H1 (cell line): ENCODE results near the gene SRPX. TPM values are rescaled to one million over a fixed set of nuclear protein-coding genes. Genes with fewer than 3 reads are reported as not detected.

ENCODE experiments used
- CTBP2 ChIP-seq: IDR thresholded peaks from 2 replicates; pipeline ENCODE4 v1.7.0; 2011; ENCODE audit warnings: borderline replicate concordance, mild to moderate bottlenecking, moderate library complexity, mixed read lengths, low read length; ENCODE audit not compliant: insufficient read depth, insufficient read length
- EP300 ChIP-seq, 2 experiments: IDR thresholded peaks; 1 replicate in 1 of 2; 2 replicates in 1 of 2; pipeline ENCODE4 v1.6.1; 2011 to 2012; ENCODE audit warnings: low read depth in 2 of 2, low read length in 2 of 2, mild to moderate bottlenecking in 2 of 2, borderline replicate concordance in 1 of 2, inconsistent platforms in 1 of 2, moderate library complexity in 1 of 2
- NANOG ChIP-seq: IDR thresholded peaks from 2 replicates; pipeline ENCODE4 v1.6.1; 2011; ENCODE audit warnings: low read length, low read depth, mild to moderate bottlenecking, inconsistent platforms; ENCODE audit not compliant: insufficient read depth, poor library complexity, severe bottlenecking
- polyA plus RNA-seq, 7 experiments: library from polyadenylated mRNA; depleted of rRNA in 3 of 7; stranded (reverse) in 5 of 7; unstranded in 2 of 7; fragments of >200 nt in 5 of 7; fragments of 200-250 nt in 2 of 7; gene quantifications; 1 replicate in 5 of 7; 2 replicates in 1 of 7; 4 replicates in 1 of 7; pipeline versions ENCODE4 v1.2.1 to v1.2.3, GENCODE V29; 2011 to 2013; ENCODE audit warnings: missing spikeins in 2 of 7, mixed read lengths in 2 of 7
- total RNA-seq: library from RNA; stranded (reverse); fragmentation: NEBNext Ultra II Directional; extraction: Animal tissue kit (Norgen Biotek cat#: 25700); gene quantifications from 2 replicates; pipeline ENCODE4 v1.2.1, GENCODE V29; 2021

The SRPX gene
- total and polyA plus RNA-seq, 2 of the 8 experiments (the other 6 are each of a cell fraction or from before 2014, with no cell fraction given), result 7.6 to 10.4 TPM

DNA sequence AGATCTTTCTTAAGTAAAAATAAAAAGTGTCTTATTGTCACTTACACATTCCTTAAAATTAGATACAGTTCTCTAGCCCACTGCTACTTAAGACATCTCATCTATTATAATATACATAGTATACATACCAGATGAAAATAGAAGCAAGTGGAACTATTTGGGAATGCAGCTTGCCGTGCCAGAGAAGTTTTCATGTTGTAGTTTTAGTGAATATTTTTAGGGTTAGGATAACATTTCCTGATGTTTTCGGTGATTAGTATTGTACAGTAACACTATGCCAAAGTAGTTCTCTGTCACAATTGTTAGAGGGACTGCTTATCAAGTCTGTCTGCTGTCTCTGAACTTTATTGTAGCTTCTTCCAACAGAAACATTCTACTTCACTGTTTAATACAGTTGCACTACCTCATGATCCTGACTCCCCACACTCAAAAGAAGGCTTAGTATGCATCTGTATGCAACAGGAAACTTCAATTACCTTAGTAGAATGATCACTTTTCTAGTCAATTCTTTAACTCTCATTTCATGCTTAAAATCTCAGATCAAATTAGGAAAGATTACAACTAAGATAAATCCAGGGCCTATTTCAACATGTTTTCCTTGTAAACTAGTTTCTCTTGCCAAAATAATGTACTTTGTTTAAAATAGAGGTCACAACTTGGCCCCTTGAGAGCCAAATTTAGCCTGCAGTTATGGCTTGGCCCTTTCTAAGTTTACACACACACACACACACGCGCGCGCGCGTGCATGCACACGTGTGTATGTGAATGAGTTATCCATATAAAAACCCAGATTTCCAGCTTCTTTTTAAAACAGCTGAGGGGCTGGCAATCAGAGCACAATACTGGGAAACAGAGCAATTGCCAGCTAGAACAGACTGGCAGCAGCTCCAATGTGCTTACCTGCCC is 42.3 kb upstream of the SRPX start (continued):
- TF ChIP-seq EP300 (IDR thresholded peaks at IDR 0.05; ENCODE audit: borderline replicate concordance in 1 of 2, low read depth in 2 of 2, low read length in 2 of 2) (no peak), CTBP2 (no peak), NANOG (no peak)
